ENCODE measurements around the gene PRSS36.

The PRSS36 gene

DNA sequence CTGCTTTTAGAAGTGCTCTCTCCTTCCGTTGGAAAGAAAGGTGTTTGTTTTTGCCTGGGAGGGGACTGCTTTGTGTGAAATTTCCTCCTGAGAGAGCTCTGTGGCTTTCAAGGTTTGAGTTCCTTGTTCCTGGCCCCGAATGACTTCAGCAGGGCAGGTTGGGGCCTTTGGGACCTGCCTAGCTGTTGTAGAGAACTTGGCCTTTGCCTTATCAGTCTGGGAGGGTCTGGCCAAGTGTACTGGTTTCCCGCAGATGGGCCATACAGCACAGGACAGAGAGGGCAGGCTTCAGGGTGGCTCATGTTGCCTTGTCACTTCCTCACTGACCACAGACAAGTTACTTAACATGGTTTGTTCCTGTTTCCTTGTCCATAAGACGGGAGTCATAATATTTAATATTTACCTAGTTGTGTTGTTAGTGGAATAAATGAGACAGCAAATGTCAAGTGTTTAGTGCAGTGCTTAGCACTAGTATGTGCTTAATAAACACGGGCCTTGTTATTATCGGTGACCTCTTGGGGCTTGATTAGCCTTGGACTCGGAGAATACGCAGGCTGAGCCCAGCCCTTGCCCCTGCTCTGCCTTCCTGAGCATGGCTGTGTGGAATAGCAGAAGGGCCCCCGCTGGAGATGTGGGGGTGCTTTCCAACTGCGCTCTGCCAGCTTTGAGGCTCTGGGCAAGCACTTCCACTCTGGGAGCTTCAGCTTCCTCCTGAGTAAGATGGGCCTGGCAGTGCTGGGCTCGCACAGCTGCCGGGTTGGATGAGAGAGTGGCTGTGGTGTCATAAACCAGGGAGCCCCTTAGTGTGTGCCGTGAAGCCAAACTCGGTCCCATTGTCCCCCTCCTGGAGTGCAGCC lies 20.9 kb downstream of the PRSS36 start:
- DNase-seq (ENCODE audit: low read depth in 2 of 2): no peak

DNA sequence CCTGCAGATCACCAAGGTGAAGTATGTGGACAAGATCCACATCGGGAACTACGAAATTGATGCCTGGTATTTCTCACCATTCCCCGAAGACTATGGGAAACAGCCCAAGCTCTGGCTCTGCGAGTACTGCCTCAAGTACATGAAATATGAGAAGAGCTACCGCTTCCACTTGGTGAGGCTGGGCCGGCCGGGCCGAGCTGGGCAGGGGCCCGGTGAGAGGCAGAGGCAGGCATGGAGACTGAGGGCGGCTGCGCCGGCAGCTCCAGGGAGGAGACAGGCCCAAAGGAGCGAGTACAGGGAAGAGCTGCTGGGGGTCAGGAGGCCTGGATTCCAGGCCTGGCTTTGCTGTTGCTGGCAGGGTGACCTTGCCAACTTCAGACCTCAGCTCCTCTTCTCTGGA lies 22.7 kb downstream of the PRSS36 start:
- DNase-seq (ENCODE audit: low read depth in 2 of 2): no peak

DNA sequence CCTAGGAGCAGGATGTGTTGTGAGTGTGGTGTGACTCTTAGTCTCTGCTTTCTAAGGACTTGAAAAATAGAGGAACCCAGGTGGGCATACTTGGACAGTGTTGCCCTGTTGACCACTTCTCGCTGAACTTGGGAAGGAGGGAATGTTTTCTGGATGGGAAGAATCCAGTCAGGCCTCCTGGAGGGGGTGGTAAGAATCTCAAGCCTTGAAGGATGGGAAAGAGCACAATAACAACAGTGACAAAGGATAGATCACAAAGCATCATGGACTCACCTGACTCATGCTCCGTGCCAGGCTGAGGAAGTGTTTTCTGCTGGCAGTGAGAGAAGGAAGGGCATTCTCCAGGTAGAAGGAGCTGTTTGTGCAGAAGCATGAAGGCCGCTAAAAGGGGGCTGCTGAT lies 24.0 kb downstream of the PRSS36 start:
- DNase-seq (ENCODE audit: low read depth in 2 of 2): no peak

DNA sequence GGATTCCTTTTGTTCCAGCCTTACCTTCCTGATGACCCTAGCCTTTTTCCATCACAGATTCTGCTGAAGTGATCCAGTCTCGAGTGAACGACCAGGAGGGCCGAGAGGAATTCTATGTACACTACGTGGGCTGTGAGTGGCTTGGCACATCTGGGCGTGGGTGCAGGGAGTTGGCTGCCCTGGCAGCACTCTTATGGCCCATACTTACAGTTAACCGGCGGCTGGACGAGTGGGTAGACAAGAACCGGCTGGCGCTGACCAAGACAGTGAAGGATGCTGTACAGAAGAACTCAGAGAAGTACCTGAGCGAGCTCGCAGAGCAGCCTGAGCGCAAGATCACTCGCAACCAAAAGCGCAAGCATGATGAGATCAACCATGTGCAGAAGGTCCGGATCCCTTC lies 29.7 kb downstream of the PRSS36 start:
- DNase-seq (ENCODE audit: low read depth in 2 of 2): no peak

DNA sequence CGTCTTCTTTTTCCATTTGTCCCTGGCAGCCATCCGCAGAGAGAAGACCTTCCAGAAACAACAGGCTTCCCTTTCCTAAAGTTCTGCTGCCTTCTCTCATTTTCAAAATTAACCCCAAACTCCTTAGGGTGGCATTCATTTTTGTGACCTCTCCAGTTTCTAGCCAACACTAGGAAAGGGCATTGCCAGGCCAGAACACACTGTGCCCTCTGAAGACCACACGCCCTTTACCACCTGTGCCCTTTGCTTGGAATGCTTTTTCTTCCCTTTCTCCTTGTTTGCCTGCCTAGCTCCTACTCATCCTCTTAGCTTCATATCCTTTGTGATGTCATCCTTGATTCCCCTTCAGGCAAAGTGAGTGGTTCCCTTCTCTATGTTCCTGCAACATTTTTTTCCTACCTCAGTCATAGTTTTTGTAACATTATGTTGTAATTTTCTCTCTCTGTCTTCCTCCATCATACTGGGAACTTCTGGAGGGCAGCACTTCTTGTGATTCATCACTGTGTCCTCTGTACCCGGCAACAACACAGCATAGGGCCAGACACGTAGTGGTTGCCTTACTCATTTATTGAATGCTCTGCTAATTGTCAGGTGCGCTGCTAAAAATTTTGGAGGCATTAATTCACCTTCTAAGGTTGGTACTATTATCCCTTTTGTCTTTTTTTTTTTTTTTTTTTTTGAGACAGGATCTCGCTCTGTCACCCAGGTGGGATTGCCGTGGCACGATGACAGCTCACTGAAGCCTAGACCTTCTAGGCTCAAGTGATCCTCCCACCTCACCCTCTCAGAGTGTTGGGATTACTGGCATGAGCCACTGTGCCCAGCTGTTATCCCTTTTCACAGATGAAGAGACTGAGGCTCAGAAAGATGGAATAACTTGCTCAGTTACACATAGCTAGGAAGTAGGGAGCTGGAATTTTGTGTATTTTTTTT lies 31.4 kb downstream of the PRSS36 start:
- no peak for DNase-seq (ENCODE audit: low read depth in 2 of 2)

DNA sequence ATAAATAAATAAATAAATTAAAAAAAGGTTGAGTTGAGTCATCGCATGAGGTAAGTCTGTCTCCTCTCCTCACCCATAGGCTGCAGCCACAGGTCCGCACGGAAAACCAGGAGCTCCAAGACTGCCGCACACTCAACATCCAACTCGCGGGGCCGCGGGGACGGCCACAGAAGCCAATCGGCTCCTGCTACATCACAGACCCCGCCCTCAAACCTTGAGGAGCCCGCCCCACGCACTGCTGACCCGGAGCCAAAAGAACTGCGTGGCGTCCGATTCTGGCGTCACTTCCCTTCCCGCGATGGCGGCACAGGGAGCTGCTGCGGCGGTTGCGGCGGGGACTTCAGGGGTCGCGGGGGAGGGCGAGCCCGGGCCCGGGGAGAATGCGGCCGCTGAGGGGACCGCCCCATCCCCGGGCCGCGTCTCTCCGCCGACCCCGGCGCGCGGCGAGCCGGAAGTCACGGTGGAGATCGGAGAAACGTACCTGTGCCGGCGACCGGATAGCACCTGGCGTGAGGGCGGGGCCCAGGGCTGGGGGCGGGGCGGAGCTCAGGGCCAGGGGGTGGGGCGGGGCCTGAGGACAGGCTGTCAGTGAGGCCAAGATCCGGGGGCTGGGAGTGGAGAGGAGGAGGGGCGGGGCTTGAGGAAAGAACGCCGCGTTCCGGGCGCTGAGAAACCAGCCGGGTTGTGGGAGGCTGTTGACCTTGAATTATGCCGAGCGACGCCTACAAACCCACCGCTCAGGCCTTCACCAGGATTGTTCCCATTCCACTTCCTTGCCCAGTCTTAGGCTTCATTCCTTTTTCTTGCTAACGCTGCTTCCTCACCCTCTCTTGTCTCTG lies 32.3 kb downstream of the PRSS36 start, which contains the start of gene KAT8:
KAT8 (plus strand) TSS at position 281 of the 839 bp plus-strand sequence; CDS start at position 299, 18 bp downstream.
- peak; percentile 90 for DNase-seq (ENCODE audit: low read depth in 2 of 2)

DNA sequence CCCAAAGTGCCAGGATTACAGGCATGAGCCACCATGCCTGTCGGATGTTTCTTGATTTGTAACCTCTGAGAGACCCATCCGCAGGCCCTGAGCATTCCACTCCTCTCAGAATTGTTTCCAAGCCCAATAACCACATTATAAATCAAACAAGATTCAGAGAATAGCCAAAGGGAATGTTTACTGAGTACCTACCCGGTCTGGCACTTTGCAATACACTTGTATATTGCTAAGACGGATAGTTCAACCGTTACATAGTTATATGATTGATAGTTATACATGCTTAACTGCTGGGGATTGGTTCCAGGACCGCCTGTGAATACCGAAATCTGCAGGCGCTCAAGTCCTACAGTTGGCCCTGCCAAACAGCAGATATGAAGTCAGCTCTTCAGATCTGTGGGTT lies 35.4 kb downstream of the PRSS36 start:
- DNase-seq (ENCODE audit: low read depth in 2 of 2): no peak

DNA sequence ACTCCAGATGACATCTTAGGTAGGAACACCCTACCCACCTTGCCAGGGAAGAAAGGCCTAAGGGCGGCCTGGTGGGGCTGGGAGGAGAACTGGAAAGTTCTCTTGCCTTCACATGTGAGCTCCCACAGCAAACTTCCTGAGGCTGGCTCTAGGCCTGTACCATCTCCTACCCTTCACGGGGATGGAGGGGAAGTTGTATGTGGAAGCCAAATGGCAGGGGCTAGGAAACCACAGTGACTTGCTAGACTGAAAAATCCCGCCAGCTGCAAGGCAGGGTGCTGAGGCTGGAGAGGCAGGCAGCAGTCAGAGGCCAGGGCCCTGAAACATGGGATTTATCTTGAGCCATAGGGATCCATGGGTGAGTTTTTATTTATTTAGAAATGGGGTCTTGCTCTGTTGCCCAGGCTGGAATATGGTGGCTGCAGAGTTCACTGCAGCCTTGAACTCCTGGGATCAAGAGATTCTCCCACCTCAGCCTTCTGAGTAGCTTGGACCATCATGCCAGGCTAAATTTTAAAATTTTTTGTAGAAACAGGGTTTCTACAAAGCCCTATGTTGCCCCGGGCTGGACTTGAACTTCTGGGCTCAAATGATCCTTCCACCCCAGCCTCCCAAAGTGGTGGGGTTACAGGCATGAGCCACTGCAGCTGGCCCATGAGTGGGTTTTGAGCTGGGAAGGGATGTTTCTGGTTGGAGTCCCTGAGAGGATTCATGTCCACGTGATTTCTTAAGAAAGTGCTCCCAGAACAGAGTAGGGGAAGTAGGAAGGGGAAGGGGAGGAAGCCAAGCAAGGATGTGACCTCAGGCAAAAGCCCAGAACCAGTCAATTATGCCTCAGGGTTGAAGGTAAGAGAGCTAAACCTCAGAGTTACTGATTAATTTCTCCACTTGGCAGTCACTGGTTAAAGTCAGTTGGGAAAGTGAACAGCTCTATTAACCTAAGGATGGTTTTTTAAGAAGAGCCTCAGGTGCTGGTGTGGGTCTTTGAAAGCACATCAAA lies 36.4 kb downstream of the PRSS36 start:
- no peak for DNase-seq (ENCODE audit: low read depth in 2 of 2)

DNA sequence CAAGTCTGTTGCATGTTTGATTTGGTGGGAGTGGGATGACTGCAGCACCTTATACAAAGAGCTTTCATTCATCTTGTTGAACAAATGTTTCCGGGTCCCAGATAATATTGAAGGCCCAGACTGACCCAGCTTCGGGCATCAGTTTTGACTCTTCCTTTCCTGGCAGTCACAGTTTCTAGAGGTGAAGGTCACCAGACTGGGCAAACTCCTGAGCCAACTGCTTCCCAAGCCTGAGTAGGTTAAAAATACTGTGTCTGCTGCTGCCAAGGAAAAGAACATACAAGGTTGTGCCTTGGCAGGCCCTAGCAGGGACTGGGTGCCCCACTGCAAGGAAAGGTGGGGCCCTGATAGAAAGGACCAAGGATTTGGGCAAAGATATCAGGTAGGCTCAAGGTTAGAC lies 37.2 kb downstream of the PRSS36 start:
- no peak for DNase-seq (ENCODE audit: low read depth in 2 of 2)

DNA sequence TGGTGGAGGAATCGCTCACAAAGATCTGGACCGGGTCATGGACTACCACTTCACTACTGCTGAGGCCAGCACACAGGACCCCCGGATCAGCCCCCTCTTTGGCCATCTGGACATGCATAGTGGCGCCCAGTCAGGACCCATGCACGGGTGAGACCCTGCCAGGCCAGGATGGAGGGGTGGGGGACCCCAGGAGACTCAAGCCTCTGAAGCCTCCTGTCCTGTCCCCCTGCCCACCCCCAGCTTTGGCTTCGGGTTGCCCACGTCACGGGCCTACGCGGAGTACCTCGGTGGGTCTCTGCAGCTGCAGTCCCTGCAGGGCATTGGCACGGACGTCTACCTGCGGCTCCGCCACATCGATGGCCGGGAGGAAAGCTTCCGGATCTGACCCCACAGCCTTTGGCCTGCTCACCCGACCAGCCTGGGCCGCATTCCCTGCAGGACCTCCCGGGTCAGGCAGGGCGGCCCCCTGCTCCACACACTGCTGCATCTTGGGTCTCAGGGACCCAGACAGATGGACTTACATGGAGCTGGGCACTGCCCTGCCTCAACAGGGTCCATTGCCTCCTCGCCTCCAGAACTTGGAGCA lies 37.9 kb downstream of the PRSS36 start:
- DNase-seq (ENCODE audit: low read depth in 2 of 2): no peak

DNA sequence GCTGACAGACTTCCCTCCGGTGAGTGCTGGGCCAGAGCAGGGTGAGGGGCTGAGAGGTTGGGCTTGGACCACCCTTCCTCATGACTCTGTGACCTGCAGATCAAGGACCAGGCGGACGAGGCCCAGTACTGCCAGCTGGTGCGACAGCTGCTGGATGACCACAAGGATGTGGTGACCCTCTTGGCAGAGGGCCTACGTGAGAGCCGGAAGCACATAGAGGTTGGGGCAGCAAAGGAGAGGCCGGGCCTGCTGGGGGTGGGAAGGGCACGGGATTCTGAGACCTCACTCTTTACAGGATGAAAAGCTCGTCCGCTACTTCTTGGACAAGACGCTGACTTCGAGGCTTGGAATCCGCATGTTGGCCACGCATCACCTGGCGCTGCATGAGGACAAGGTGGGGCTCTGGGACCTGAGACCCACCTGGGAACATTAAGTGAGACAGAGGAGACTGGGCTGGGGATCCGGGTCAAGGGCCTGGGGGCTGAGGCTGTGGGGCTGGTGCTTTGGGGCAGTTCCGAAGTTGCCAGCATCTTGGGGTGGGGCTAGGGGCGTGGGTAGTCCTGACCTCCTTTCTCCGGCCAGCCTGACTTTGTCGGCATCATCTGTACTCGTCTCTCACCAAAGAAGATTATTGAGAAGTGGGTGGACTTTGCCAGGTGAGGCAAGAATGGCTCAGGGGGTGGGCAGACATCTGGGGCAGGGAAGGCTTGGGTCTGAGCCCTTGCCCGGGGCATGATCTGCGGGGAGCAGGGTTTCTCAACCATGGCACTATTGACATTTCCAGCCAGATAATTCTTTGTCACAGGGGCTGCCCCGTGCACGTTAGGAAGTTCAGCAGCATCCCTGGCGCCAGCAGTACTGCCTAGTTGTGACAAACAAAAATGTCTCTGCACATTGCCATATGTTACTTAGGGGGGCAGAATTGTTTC lies 39.5 kb downstream of the PRSS36 start:
- DNase-seq (ENCODE audit: low read depth in 2 of 2): no peak

DNA sequence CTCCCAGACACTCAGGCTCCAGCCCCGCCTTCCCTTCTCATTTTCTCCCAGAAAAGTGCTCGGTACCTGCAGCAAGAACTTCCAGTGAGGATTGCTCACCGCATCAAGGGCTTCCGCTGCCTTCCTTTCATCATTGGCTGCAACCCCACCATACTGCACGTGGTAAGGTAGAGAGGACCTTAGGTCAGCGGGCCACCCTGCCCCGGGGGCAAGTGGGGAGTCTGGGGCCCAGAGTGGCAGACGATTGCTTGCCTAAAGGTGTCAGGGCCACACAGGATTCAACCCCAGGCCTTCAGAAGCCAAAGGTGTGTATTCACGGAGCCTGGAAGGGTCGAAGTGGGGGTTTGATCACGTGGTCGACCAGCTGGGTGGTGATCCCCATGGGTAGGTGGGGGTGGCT lies 40.2 kb downstream of the PRSS36 start:
- no peak for DNase-seq (ENCODE audit: low read depth in 2 of 2)

DNA sequence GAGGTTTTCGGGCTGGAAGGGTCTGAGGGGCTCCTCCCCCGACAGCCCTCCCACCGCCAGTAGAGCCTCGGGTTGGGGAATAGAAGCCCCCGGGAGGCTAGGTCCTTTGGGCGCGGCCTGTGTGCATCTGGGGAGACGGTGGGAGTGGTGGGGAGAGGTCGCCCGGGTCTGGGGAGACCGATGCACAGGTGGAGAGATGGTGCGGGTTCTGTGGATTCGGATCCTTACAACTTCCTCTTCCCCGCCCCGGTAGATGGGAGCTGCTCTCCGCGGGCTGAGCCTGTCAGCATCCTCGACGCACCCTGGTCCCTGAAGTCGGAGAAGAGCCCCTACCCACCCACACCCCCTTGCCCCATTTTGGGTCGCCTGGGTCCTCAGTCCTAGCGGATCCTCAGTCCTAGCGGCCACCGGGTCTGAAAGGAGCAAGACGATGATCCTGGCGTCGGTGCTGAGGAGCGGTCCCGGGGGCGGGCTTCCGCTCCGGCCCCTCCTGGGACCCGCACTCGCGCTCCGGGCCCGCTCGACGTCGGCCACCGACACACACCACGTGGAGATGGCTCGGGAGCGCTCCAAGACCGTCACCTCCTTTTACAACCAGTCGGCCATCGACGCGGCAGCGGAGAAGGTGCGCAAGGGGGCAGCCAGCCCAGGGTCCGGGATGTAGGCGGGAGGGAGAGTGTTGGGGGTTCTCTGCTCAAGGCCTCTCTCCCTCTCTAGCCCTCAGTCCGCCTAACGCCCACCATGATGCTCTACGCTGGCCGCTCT lies 40.9 kb downstream of the PRSS36 start:
- DNase-seq (ENCODE audit: low read depth in 2 of 2): no peak

DNA sequence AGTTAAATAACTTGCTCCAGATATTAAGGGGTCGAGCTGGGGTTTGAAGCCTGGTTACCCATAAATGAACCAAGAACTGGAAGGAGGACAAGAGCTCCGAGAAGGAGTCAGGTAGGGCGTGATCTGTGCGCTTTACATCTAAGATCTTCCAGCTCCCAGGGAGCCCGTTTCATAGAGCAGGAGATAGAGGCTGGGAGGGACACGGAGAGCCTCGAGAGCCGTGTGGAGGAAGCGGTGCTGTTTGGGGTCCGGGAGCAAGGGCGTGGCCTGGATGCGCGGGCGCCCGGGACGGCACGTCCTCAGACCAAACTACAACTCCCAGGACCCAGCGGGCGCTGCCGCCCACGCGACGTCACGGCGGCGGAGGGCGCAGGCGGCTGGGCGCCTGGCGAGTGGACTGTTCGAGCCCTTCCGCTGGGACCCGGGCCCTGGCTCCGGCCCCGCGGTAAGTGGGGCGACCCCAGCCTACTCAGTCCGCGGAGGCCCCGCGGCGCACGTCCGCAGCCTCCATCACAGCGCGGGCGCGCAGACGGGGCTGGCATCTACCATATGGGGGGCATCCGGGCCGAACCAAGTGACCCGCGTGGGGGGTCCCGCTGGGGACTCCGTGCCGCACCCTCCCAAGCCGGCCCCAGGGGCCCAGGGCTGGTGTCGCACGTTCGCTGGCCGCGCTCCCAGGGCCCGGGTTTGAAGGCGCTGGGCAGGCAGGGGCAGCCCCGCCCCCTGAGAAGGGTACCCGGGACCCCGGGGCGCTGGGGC lies 41.7 kb downstream of the PRSS36 start, which contains the start of gene BCKDK:
BCKDK (plus strand) TSS at position 352 of the 759 bp plus-strand sequence. CDS start 838 bp downstream, outside the sequence.
- peak in 1 of 2 donors; percentile 52 for DNase-seq (ENCODE audit: low read depth in 2 of 2)

DNA sequence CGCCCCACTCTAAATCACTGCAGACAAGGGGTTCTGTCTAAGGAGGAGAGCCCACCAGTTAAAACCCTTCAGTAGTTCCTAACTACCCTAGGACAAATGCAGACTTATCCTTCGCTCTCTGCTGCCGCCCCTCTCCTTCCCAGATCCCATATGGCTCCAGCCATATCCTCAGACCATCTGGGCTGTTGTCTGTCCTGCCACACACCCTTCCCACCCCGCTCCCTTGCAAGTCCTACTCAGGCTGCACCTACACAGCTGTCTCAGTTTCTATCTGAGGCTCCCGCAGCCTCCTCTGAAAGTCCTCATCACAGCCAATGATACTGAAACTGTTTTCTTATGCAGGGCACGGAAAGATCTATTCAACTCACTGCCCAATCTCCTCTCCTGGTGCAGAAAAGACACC lies 42.4 kb downstream of the PRSS36 start:
- no peak for DNase-seq (ENCODE audit: low read depth in 2 of 2)

DNA sequence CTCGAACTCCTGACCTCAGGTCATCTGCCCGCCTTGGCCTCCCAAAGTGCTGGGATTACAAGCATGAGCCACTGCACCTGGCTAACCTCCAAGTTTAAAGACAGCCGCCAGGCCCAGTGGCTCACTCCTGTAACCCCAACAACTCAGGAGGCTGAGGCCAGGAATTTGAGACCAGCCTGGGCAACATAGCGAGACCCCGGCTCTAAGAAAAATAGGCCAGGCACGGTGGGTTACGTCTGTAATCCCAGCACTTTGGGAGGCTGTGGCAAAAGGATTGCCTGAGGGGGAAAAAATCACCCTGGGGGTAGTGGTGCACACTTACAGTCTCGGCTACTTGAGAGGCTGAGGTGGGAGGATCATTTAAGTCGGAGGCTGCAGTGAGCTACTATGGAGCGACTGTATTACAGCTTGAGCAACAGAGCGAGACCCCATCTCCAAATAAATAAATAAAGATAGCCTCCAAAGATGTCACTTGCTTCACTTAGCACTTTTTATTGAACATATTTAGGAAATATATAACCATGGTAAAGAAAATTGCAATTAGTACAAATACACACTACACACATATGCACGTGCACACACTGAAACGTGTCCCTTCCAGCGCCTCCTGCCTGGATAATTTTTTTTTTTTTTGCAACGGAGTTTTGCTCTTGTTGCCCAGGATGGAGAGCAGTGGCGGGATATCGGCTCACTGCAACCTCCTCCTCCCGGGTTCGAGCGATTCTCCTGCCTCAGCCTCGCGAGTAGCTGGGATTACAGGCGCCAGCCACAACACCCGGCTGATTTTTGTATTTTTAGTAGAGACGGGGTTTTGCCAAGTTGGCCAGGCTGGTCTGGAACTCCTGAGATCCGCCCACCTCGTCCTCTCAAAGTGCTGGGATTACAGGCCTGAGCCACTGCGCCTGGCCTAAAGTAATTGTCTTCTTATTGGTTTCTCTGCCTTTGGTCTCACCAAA lies 43.1 kb downstream of the PRSS36 start:
- DNase-seq (ENCODE audit: low read depth in 2 of 2): no peak

All from stimulated activated CD4-positive, alpha-beta T cell treated with anti-CD3 and anti-CD28 coated beads, Interleukin-1b, Interleukin-23, amount 100 ng/mL, for 1 hour (primary cell).